Trophoblast cell (in vitro differentiated cells and primary cell): Measurements from ENCODE around the gene TRAPPC5.

Source experiments
- DNase-seq, 2 donors: peaks; one replicate each; pipeline ENCODE4 v3.0.0-alpha.2; 2016
- H2AFZ ChIP-seq: 2 replicates; pipeline ENCODE4 v1.6.1; 2013; ENCODE audit warnings: low read length, moderate library complexity, mild to moderate bottlenecking; ENCODE audit not compliant: insufficient read depth, poor library complexity
- H2AK5ac ChIP-seq: 2 replicates; pipeline ENCODE4 v1.6.1; 2013; ENCODE audit warnings: mild to moderate bottlenecking, low read length
- H2BK120ac ChIP-seq: 2 replicates; pipeline ENCODE4 v1.6.1; 2013; ENCODE audit warnings: low read length, mild to moderate bottlenecking, moderate library complexity; ENCODE audit not compliant: insufficient read depth, poor library complexity
- H2BK12ac ChIP-seq: 2 replicates; pipeline ENCODE4 v1.6.1; 2013; ENCODE audit warnings: mild to moderate bottlenecking, low read length, moderate library complexity
- H2BK5ac ChIP-seq: 2 replicates; pipeline ENCODE4 v1.6.1; 2013; ENCODE audit warnings: low read length, low read depth, moderate library complexity, mild to moderate bottlenecking; ENCODE audit not compliant: poor library complexity
- H3K14ac ChIP-seq: 2 replicates; pipeline ENCODE4 v1.6.1; 2013; ENCODE audit warnings: mild to moderate bottlenecking, low read length
- H3K18ac ChIP-seq: 2 replicates; pipeline ENCODE4 v1.6.1; 2013; ENCODE audit warnings: mild to moderate bottlenecking, low read length
- H3K23ac ChIP-seq: 2 replicates; pipeline ENCODE4 v1.6.1; 2013; ENCODE audit warnings: low read length
- H3K27ac ChIP-seq: 2 replicates; pipeline ENCODE4 v1.5.1; 2013; ENCODE audit warnings: low read depth, mild to moderate bottlenecking, inconsistent platforms, low read length, moderate library complexity
- H3K27me3 ChIP-seq: 2 replicates; pipeline ENCODE4 v1.6.1; 2013; ENCODE audit warnings: inconsistent platforms, mild to moderate bottlenecking, low read length, moderate library complexity; ENCODE audit not compliant: insufficient read depth
- H3K36me3 ChIP-seq, 2 experiments: 1 replicate in 1 of 2; 2 replicates in 1 of 2; pipeline ENCODE4 v1.6.1; 2013; ENCODE audit warnings: low read length in 2 of 2, mild to moderate bottlenecking in 2 of 2, moderate library complexity in 1 of 2; ENCODE audit not compliant: insufficient read depth in 2 of 2, control insufficient read depth in 1 of 2
- H3K4ac ChIP-seq: 2 replicates; pipeline ENCODE4 v1.6.1; 2013; ENCODE audit warnings: low read depth, mild to moderate bottlenecking, low read length, moderate library complexity
- H3K4me1 ChIP-seq, 2 experiments: 1 replicate in 1 of 2; 2 replicates in 1 of 2; pipeline ENCODE4 v1.6.1; 2013; ENCODE audit warnings: low read length in 2 of 2, mild to moderate bottlenecking in 2 of 2, moderate library complexity in 1 of 2; ENCODE audit not compliant: insufficient read depth in 2 of 2, control insufficient read depth in 1 of 2
- H3K4me2 ChIP-seq: 2 replicates; pipeline ENCODE4 v1.6.1; 2013; ENCODE audit warnings: inconsistent platforms, mild to moderate bottlenecking, low read length, moderate library complexity
- H3K4me3 ChIP-seq: 2 replicates; pipeline ENCODE4 v1.5.1; 2013; ENCODE audit warnings: mild to moderate bottlenecking, low read depth, low read length, inconsistent platforms
- H3K79me1 ChIP-seq: one replicate; pipeline ENCODE4 v1.6.1; 2013; ENCODE audit warnings: low read length
- H3K79me2 ChIP-seq: 2 replicates; pipeline ENCODE4 v1.6.1; 2013; ENCODE audit warnings: low read length, mild to moderate bottlenecking; ENCODE audit not compliant: control insufficient read depth, insufficient read depth, poor library complexity
- H3K9ac ChIP-seq: 2 replicates; pipeline ENCODE4 v1.6.1; 2013; ENCODE audit warnings: mild to moderate bottlenecking, low read length
- H3K9me3 ChIP-seq: 2 replicates; pipeline ENCODE4 v1.6.1; 2013; ENCODE audit warnings: low read depth, mild to moderate bottlenecking, control low read depth, inconsistent platforms, low read length; ENCODE audit not compliant: insufficient read depth
- H4K12ac ChIP-seq: 2 replicates; pipeline ENCODE4 v1.6.1; 2013; ENCODE audit warnings: low read depth, mild to moderate bottlenecking, low read length, moderate library complexity
- H4K8ac ChIP-seq: 2 replicates; pipeline ENCODE4 v1.6.1; 2013; ENCODE audit warnings: low read depth, mild to moderate bottlenecking, low read length, moderate library complexity
- H4K91ac ChIP-seq: one replicate; pipeline ENCODE4 v1.6.1; 2013; ENCODE audit warnings: low read depth, mild to moderate bottlenecking, low read length, moderate library complexity
- WGBS: extraction: QIAGEN DNeasy Blood & Tissue Kit; methylation state at CpG from one replicate; pipeline ENCODE4 v1.1.7; 2013; ENCODE audit warnings: missing lambda C conversion rate; ENCODE audit not compliant: insufficient read length, insufficient coverage; ENCODE audit errors: extremely low coverage; 5-methylcytosine and 5-hydroxymethylcytosine counted together

The TRAPPC5 gene

GRCh38 chr19:7729831-7730285 is 49.2 kb downstream of the TRAPPC5 start:
- WGBS, result no CpG with 5 or more reads among the region's 34 CpGs
- no peaks in the 10 kb centered on the region for H3K79me1 ChIP-seq
- H3K79me2 ChIP-seq, result no peaks in the 10 kb centered on the region
- H4K8ac ChIP-seq, result no peak overlapping the region
- no peak overlapping the region for H4K12ac ChIP-seq
- no peak overlapping the region for H3K9ac ChIP-seq
- no peak overlapping the region for H2BK5ac ChIP-seq
- DNase-seq, result no peak
- no peak overlapping the region for H2AK5ac ChIP-seq
- H3K4me1 ChIP-seq, result no peaks in the 10 kb centered on the region
- H2BK12ac ChIP-seq, result no peak overlapping the region
- H4K91ac ChIP-seq, result no peak overlapping the region
- H3K18ac ChIP-seq, result no peak overlapping the region
- H3K27ac ChIP-seq, result no peak overlapping the region
- no peak overlapping the region for H2BK120ac ChIP-seq
- H3K9me3 ChIP-seq, result peaks cover 8% of the 10 kb centered on the region
- peak overlapping the region; percentile 10 for H3K4me3 ChIP-seq
- H3K4ac ChIP-seq, result no peak overlapping the region
- H2AFZ ChIP-seq, result no peak overlapping the region
- no peak overlapping the region for H3K14ac ChIP-seq
- H3K27me3 ChIP-seq, result peaks cover 39% of the 10 kb centered on the region
- no peaks in the 10 kb centered on the region for H3K36me3 ChIP-seq
- H3K4me2 ChIP-seq, result no peak overlapping the region
- H3K23ac ChIP-seq, result no peak overlapping the region

- H3K79me1 ChIP-seq, result no peaks in the 10 kb centered on the region
Observed at GRCh38 chr19:7730286-7731217, 49.9 kb downstream of the TRAPPC5 start.

GRCh38 chr19:7731218-7731595 is 50.6 kb downstream of the TRAPPC5 start:
- DNase-seq, result no peak
- Histone ChIP-seq H2AK5ac (no peak overlapping the region), H3K23ac (no peak overlapping the region), H2BK12ac (no peak overlapping the region), H3K9me3 (peaks cover 8% of the 10 kb centered on the region), H3K4ac (no peak overlapping the region), H2BK120ac (no peak overlapping the region), H3K27me3 (peaks cover 39% of the 10 kb centered on the region), H3K14ac (no peak overlapping the region), H3K27ac (no peak overlapping the region), H2AFZ (no peak overlapping the region), H3K9ac (no peak overlapping the region), H3K4me2 (no peak overlapping the region), H4K12ac (no peak overlapping the region), H3K36me3 (no peaks in the 10 kb centered on the region), H3K79me1 (no peaks in the 10 kb centered on the region), H3K4me3 (no peak overlapping the region), H4K8ac (no peak overlapping the region), H4K91ac (no peak overlapping the region), H2BK5ac (no peak overlapping the region), H3K4me1 (no peaks in the 10 kb centered on the region), H3K18ac (no peak overlapping the region), H3K79me2 (no peaks in the 10 kb centered on the region)
- WGBS, result no CpG with 5 or more reads among the region's 39 CpGs

More at GRCh38 chr19:7730286-7731217, 49.9 kb downstream of the TRAPPC5 start:
- Histone ChIP-seq H3K18ac (no peak overlapping the region), H4K8ac (no peak overlapping the region), H3K36me3 (no peaks in the 10 kb centered on the region), H3K9me3 (peaks cover 8% of the 10 kb centered on the region), H3K4me2 (no peak overlapping the region), H3K27ac (no peak overlapping the region), H3K23ac (no peak overlapping the region), H2AFZ (no peak overlapping the region), H3K14ac (no peak overlapping the region), H2BK5ac (no peak overlapping the region), H2BK12ac (no peak overlapping the region), H3K4me1 (no peaks in the 10 kb centered on the region), H3K27me3 (peaks cover 39% of the 10 kb centered on the region), H3K79me2 (no peaks in the 10 kb centered on the region), H3K9ac (no peak overlapping the region), H2AK5ac (no peak overlapping the region), H2BK120ac (no peak overlapping the region), H4K91ac (no peak overlapping the region), H4K12ac (no peak overlapping the region), H3K4me3 (peak overlapping the region; percentile 10), H3K4ac (no peak overlapping the region)
- DNase-seq, result no peak
- no CpG with 5 or more reads among the region's 78 CpGs for WGBS

- Histone ChIP-seq H2BK12ac (no peak overlapping the region), H4K8ac (no peak overlapping the region), H2BK5ac (no peak overlapping the region), H3K4me2 (no peak overlapping the region), H2BK120ac (no peak overlapping the region), H3K27ac (no peak overlapping the region), H3K9ac (no peak overlapping the region), H4K12ac (no peak overlapping the region), H2AFZ (no peak overlapping the region), H3K27me3 (peaks cover 39% of the 10 kb centered on the region), H3K4me1 (no peaks in the 10 kb centered on the region), H3K36me3 (no peaks in the 10 kb centered on the region), H3K4me3 (no peak overlapping the region), H2AK5ac (no peak overlapping the region), H3K9me3 (peaks cover 8% of the 10 kb centered on the region), H3K79me2 (no peaks in the 10 kb centered on the region), H3K79me1 (no peaks in the 10 kb centered on the region), H3K4ac (no peak overlapping the region), H3K18ac (no peak overlapping the region), H3K14ac (no peak overlapping the region), H3K23ac (no peak overlapping the region), H4K91ac (no peak overlapping the region)
- DNase-seq, result no peak
- no CpG with 5 or more reads among the region's 5 CpGs for WGBS
Observed at GRCh38 chr19:7731615-7732014, 51.0 kb downstream of the TRAPPC5 start.
